Astrocyte (in vitro differentiated cells and primary cell): ENCODE data around the gene FBXW8. TPM values are rescaled to one million over a fixed set of nuclear protein-coding genes. Genes with fewer than 3 reads are reported as not detected.
"Not testable (repeated sequence)": the region's sequence is repeated elsewhere in the genome, so short reads cannot be mapped to it uniquely, and the experiment has no call there.

Experiments used
- DNase-seq: peaks from one replicate; pipeline ENCODE4 v3.0.0-alpha.2; 2010; ENCODE audit warnings: low read depth
- FAIRE-seq: peaks from 2 replicates; lab custom pipeline; 2011; peaks lifted over from hg19 to GRCh38; lab: Jason Lieb, UNC
- H2AFZ ChIP-seq: 2 replicates; pipeline ENCODE4 v1.6.0; 2012; ENCODE audit warnings: low read depth, low read length, inconsistent platforms
- H3K27ac ChIP-seq: 2 replicates; pipeline ENCODE4 v1.5.1; 2011; ENCODE audit warnings: low read depth, low read length, inconsistent platforms
- H3K27me3 ChIP-seq: 2 replicates; pipeline ENCODE4 v1.6.0; 2011; ENCODE audit warnings: low read length, inconsistent platforms; ENCODE audit not compliant: insufficient read depth
- H3K36me3 ChIP-seq: 2 replicates; pipeline ENCODE4 v1.5.1; 2011; ENCODE audit warnings: low read length, inconsistent platforms; ENCODE audit not compliant: insufficient read depth
- H3K4me1 ChIP-seq: 2 replicates; pipeline ENCODE4 v1.5.1; 2011; ENCODE audit warnings: low read length, inconsistent platforms; ENCODE audit not compliant: insufficient read depth
- H3K4me2 ChIP-seq: 2 replicates; pipeline ENCODE4 v1.6.0; 2012; ENCODE audit warnings: low read length, inconsistent platforms
- H3K4me3 ChIP-seq: 2 replicates; pipeline ENCODE4 v1.5.1; 2011; ENCODE audit warnings: low read depth, mild to moderate bottlenecking, low read length, inconsistent platforms; ENCODE audit not compliant: insufficient read depth
- H3K79me2 ChIP-seq: 2 replicates; pipeline ENCODE4 v1.6.0; 2012; ENCODE audit warnings: mild to moderate bottlenecking, low read length, inconsistent platforms; ENCODE audit not compliant: insufficient read depth
- H3K9ac ChIP-seq: 2 replicates; pipeline ENCODE4 v1.6.0; 2012; ENCODE audit warnings: mild to moderate bottlenecking, low read length, inconsistent platforms
- H3K9me3 ChIP-seq: 2 replicates; pipeline ENCODE4 v1.5.1; 2012; ENCODE audit warnings: low read depth, mild to moderate bottlenecking, low read length, inconsistent platforms; ENCODE audit not compliant: insufficient read depth
- H4K20me1 ChIP-seq: 2 replicates; pipeline ENCODE4 v1.6.0; 2012; ENCODE audit warnings: low read length, inconsistent platforms; ENCODE audit not compliant: insufficient read depth
- H3K27ac Mint-ChIP-seq: one replicate; pipeline ENCODE4 v1.8.0; 2021; ENCODE audit warnings: mild to moderate bottlenecking, mixed read lengths; ENCODE audit not compliant: unreplicated experiment
- H3K27me3 Mint-ChIP-seq: one replicate; pipeline ENCODE4 v1.8.0; 2021; ENCODE audit warnings: low read depth, mixed read lengths; ENCODE audit not compliant: unreplicated experiment
- H3K36me3 Mint-ChIP-seq: one replicate; pipeline ENCODE4 v1.8.0; 2021; ENCODE audit warnings: low read depth, mixed read lengths; ENCODE audit not compliant: unreplicated experiment
- H3K4me1 Mint-ChIP-seq: one replicate; pipeline ENCODE4 v1.8.0; 2021; ENCODE audit warnings: low read depth, mixed read lengths; ENCODE audit not compliant: unreplicated experiment
- H3K4me3 Mint-ChIP-seq: one replicate; pipeline ENCODE4 v1.8.0; 2021; ENCODE audit warnings: mild to moderate bottlenecking, moderate library complexity, mixed read lengths; ENCODE audit not compliant: unreplicated experiment
- H3K9me3 Mint-ChIP-seq: one replicate; pipeline ENCODE4 v1.8.0; 2021; ENCODE audit warnings: mild to moderate bottlenecking, mixed read lengths; ENCODE audit not compliant: unreplicated experiment
- EZH2 ChIP-seq: IDR thresholded peaks from 2 replicates; pipeline ENCODE4 v1.6.1; 2012; ENCODE audit warnings: mild to moderate bottlenecking, low read length, inconsistent platforms; ENCODE audit not compliant: insufficient read depth
- total RNA-seq: library from RNA; stranded (reverse); gene quantifications from 2 replicates; pipeline ENCODE4 v1.2.1, GENCODE V29; 2021
- TF ChIP-seq, protein P1 (sequence below): IDR thresholded peaks from 2 replicates; pipeline ENCODE4 v1.5.1; 2011; ENCODE audit warnings: low read depth, mild to moderate bottlenecking, inconsistent platforms, low read length, moderate library complexity; ENCODE audit not compliant: insufficient read depth

The FBXW8 gene
- total RNA-seq, 1 donor from 2014 or later = 26.4 TPM

- TF ChIP-seq, protein P1, sequence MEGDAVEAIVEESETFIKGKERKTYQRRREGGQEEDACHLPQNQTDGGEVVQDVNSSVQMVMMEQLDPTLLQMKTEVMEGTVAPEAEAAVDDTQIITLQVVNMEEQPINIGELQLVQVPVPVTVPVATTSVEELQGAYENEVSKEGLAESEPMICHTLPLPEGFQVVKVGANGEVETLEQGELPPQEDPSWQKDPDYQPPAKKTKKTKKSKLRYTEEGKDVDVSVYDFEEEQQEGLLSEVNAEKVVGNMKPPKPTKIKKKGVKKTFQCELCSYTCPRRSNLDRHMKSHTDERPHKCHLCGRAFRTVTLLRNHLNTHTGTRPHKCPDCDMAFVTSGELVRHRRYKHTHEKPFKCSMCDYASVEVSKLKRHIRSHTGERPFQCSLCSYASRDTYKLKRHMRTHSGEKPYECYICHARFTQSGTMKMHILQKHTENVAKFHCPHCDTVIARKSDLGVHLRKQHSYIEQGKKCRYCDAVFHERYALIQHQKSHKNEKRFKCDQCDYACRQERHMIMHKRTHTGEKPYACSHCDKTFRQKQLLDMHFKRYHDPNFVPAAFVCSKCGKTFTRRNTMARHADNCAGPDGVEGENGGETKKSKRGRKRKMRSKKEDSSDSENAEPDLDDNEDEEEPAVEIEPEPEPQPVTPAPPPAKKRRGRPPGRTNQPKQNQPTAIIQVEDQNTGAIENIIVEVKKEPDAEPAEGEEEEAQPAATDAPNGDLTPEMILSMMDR = no peak
- no peak for TF ChIP-seq EZH2
- Histone ChIP-seq H2AFZ (no peak overlapping the region), H4K20me1 (no peaks in the 10 kb centered on the region), H3K79me2 (no peaks in the 10 kb centered on the region), H3K27me3 (peaks cover 5% of the 10 kb centered on the region), H3K4me3 (no peak overlapping the region), H3K9ac (no peak overlapping the region), H3K4me1 (no peaks in the 10 kb centered on the region), H3K27ac (no peak overlapping the region), H3K36me3 (no peaks in the 10 kb centered on the region), H3K4me2 (no peak overlapping the region), H3K9me3 (no peaks in the 10 kb centered on the region)
- DNase-seq (no peak), FAIRE-seq (no peak)
- Mint-ChIP-seq H3K36me3 (no peaks in the 10 kb centered on the region), H3K9me3 (no peaks in the 10 kb centered on the region), H3K4me1 (peaks cover 9% of the 10 kb centered on the region), H3K27ac (no peak overlapping the region), H3K4me3 (no peak overlapping the region), H3K27me3 (peaks cover 30% of the 10 kb centered on the region)
Observed at GRCh38 chr12:117053050-117053400, 142.3 kb downstream of the FBXW8 start.

- no peak for DNase-seq
Observed at GRCh38 chr12:117053597-117054201, 142.9 kb downstream of the FBXW8 start.

GRCh38 chr12:117054279-117054678 lies 143.5 kb downstream of the FBXW8 start:
- Mint-ChIP-seq H3K4me3 (no peak overlapping the region), H3K9me3 (no peaks in the 10 kb centered on the region), H3K27me3 (peaks cover 33% of the 10 kb centered on the region), H3K36me3 (no peaks in the 10 kb centered on the region), H3K27ac (no peak overlapping the region), H3K4me1 (peaks cover 2% of the 10 kb centered on the region)
- TF ChIP-seq EZH2 = no peak
- TF ChIP-seq, protein P1 = no peak
- Histone ChIP-seq H3K36me3 (no peaks in the 10 kb centered on the region), H3K79me2 (no peaks in the 10 kb centered on the region), H3K27ac (no peak overlapping the region), H4K20me1 (no peaks in the 10 kb centered on the region), H3K9me3 (no peaks in the 10 kb centered on the region), H3K4me1 (no peaks in the 10 kb centered on the region), H3K4me3 (no peak overlapping the region), H3K4me2 (no peak overlapping the region), H2AFZ (no peak overlapping the region), H3K27me3 (peaks cover 9% of the 10 kb centered on the region), H3K9ac (no peak overlapping the region)
- DNase-seq = no peak
- FAIRE-seq = no peak

More at GRCh38 chr12:117053597-117054201, 142.9 kb downstream of the FBXW8 start:
- Mint-ChIP-seq H3K27ac (no peak overlapping the region), H3K27me3 (peaks cover 30% of the 10 kb centered on the region), H3K9me3 (no peaks in the 10 kb centered on the region), H3K4me3 (no peak overlapping the region), H3K36me3 (no peaks in the 10 kb centered on the region), H3K4me1 (peaks cover 3% of the 10 kb centered on the region)
- Histone ChIP-seq H4K20me1 (no peaks in the 10 kb centered on the region), H3K27me3 (peaks cover 5% of the 10 kb centered on the region), H3K79me2 (no peaks in the 10 kb centered on the region), H3K9ac (no peak overlapping the region), H3K9me3 (no peaks in the 10 kb centered on the region), H2AFZ (no peak overlapping the region), H3K27ac (no peak overlapping the region), H3K4me3 (no peak overlapping the region), H3K36me3 (no peaks in the 10 kb centered on the region), H3K4me1 (no peaks in the 10 kb centered on the region), H3K4me2 (no peak overlapping the region)
- FAIRE-seq = no peak
- TF ChIP-seq, protein P1 = no peak
- TF ChIP-seq EZH2 = no peak

GRCh38 chr12:117057626-117058025 lies 146.9 kb downstream of the FBXW8 start:
- peaks cover 12% of the 10 kb centered on the region for H3K4me1 Mint-ChIP-seq
- H3K27me3 Mint-ChIP-seq = peaks cover 39% of the 10 kb centered on the region
- not testable (repeated sequence) for H3K27ac ChIP-seq, DNase-seq, H3K9me3 ChIP-seq, H3K9ac ChIP-seq, H3K27ac Mint-ChIP-seq, H3K4me2 ChIP-seq, H2AFZ ChIP-seq, FAIRE-seq, H3K79me2 ChIP-seq, H3K36me3 Mint-ChIP-seq, H3K36me3 ChIP-seq, H3K4me1 ChIP-seq, H4K20me1 ChIP-seq, H3K9me3 Mint-ChIP-seq, H3K4me3 Mint-ChIP-seq, H3K4me3 ChIP-seq
- H3K27me3 ChIP-seq = peaks cover 15% of the 10 kb centered on the region
